HG02943 (cell line): ENCODE results near the gene HENMT1.

Experiments
- ATAC-seq: cut with Tn5 transposase; IDR thresholded peaks from one replicate; pipeline ENCODE4 v1.9.1; 2021; ENCODE audit warnings: mild to moderate bottlenecking, low read depth, moderate library complexity; ENCODE audit not compliant: unreplicated experiment

HENMT1 gene

GRCh38 chr1:108634521-108634920 is 26.4 kb downstream of the HENMT1 start:
- ATAC-seq = no peak

DNA sequence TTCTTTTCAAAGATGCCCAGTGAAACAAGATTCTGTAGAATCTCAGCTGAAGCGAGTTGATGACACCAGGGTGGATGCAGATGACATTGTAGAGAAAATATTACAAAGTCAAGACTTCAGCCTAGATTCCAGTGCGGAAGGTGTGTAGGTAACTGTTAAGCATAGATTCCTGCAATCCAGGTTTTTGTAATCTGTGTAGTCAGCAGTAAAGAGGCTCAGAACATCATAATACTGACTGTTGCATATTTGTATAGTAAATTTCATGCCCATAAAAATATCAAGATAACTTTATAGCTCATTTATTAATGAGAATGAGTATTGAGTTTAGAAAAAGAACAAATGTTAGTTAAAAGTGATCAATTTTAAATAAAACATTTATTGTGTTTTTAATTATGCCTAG is 32.2 kb downstream of the HENMT1 start:
- ATAC-seq = no peak

DNA sequence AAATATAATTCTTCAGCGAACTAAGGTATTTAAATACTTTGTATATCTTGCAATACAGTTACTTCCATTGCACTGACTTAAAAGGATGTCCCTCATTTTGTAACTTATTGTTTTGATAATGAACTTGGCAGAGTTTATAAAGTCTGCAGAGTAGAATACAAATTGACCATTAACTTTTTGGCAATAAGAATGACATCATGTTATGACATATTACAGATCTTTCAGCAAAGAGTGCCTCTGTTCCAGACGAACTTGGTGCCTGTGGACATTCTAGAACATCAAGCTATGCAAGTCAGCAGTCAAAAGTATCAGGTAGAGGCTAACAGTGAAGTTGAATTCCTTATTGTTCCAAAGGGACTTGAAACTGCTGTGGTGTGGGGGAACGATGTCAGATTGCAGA is 32.9 kb downstream of the HENMT1 start:
- ATAC-seq = no peak

- ATAC-seq = no peak
These were observed 33.6 kb downstream of the HENMT1 start for GRCh38 chr1:108627256-108627655.

- ATAC-seq = no peak
These were observed 36.8 kb downstream of the HENMT1 start for GRCh38 chr1:108624069-108624468.

DNA sequence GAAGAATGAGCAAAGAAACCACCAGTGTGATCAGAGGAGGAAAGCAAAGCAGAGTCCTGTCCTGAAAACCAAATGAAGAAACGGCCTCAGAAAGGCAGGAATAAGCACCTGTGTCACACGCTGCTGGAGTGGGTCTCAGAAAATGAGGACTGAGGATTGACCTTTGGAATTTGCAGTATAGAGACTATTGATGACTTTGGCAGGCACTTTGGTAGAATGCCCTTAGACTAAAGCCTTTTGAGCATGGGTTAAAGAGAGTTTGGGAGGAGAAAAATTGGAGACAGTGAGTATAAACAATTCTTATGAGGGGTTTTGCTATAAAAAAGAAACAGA is 43.2 kb downstream of the HENMT1 start:
- no peak for ATAC-seq

DNA sequence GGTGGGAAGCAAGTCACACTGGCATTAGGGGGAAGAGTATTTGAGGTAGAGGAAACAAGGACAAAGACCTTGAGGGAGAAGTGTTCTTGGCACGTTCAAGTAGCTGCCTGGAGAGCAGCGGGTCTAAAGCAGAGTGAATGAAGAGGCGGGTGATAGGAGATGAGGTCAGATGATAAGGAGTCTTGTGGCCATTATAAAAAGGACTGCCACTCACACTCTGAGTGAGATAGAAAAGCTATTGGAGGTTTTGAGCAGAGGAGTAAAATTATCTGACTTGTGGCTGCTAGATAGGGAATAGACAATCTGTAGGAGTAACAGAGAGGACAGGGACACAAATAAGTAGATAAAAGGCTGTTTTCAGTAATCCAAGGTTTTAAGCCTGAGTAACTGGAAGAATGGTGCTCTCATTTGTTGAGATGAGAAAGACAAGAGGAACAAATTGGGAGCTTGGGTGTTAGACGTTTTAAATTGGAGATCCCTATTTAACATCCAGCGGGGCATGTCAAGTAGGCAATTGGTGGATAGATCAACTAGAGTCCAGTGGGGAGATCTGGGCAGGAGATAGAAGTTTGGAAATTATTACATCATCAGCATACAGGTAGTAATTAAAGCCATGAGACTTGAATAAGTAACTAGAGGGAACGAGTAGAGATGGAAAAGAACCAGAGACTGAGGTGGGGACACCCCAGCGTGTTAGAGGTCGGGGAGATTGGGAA is 43.7 kb downstream of the HENMT1 start:
- ATAC-seq = no peak

- ATAC-seq = no peak
These were observed 45.3 kb downstream of the HENMT1 start for GRCh38 chr1:108615544-108615943.

DNA sequence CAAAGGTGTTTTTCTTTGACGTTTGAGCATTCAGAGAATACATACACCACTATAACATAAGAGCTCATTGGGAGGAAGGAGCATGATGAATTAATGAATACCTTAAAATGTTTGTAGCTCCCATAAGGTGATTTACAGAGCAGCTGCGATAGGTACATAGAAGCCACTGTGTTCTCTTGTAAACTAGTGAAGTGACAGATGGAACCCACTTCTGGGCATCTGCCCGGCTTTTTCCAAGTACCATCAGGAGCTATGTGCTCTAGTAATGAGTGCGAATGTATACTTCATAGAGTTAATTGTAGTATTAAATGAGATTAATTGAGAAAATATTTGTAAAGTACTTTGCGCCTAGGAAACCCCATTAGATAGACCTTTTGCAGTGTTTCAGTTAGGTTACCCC is 48.4 kb downstream of the HENMT1 start:
- no peak for ATAC-seq

GRCh38 chr1:108611984-108612383 is 48.9 kb downstream of the HENMT1 start:
- ATAC-seq = no peak

- no peak for ATAC-seq
These were observed 50.8 kb downstream of the HENMT1 start for GRCh38 chr1:108610073-108610472.

GRCh38 chr1:108609483-108610049 is 51.3 kb downstream of the HENMT1 start:
- no peak for ATAC-seq

DNA sequence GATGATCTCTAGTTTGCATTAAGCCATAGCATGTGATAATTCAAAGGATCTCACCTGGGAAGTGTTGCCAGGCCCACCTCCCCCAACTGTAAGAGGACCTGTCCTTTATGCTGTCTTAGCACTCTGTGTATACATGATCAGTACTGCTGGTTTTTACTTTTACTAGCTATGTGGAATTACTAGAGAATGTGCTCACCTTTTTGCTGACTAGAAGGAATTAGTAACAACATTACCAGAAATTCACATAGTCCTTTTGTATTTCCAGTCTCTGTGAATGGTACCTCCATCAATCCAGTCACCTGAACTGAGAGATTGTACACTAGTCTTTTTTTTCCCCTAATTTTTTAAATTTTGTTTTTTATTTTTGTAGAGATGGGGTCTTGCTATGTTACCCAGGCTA is 54.4 kb downstream of the HENMT1 start:
- ATAC-seq = no peak

GRCh38 chr1:108605633-108606032 is 55.3 kb downstream of the HENMT1 start:
- no peak for ATAC-seq

DNA sequence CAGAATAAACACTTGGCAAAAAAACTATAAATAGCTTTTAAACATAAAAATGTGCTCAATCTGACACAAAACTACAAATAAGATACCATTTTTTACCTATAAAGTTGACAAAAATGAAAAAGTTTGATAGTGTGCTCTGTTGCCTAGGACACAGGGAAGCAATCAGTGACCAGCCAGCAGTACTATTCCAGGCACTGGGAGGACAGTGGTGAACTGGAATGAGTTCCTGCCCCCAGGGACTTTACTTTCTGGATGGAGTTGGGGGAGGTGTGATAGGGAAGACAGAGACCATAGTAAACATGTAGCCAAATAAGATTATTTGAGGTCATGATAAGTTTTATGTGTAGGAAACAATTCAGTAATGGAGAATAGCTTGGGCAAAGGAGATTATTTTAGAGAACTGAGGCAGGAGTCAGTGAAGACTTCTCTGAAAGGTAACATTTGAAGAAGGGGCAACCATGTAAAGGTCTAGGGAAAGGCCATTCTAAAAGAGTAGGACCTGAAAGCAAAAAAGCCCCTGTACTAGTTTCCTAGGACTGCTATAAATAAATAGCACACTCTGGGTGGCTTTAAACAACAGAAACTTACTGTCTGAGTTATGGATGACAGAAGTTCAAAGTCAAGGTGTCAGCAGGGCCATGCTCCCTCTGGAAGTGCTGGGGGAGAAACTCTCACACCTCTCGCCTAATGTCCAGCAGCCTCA is 59.0 kb downstream of the HENMT1 start:
- ATAC-seq = no peak

- no peak for ATAC-seq
These were observed 60.4 kb downstream of the HENMT1 start for GRCh38 chr1:108600504-108600903.

DNA sequence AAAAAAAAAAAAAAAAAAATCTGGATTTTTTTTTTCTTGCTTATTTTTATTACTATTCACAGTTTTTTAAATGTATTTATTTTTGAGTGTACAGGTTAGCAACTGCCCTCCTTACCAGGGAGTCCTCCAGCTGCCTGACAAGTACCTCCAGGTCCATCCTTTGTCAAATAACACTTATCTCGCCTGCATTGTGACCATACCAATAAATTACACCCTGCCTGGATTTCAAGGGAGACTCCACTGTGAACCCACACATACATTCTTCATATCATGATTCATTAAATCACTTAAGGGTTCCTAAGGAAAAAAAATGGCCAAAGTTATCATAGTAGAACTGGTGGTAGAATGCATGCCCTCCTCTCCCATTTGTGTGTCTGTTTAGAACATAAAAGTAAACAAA is 62.6 kb downstream of the HENMT1 start:
- ATAC-seq = no peak
